ENCODE results near the gene RCAN2. TPM values are rescaled to one million over a fixed set of nuclear protein-coding genes. Genes with fewer than 3 reads are reported as not detected.

Gene RCAN2
- total RNA-seq, 1 experiment from 2014 or later, result 0.13 TPM

- no peak for DNase-seq (ENCODE audit: low read depth)
These were observed 271.6 kb downstream of the RCAN2 start for GRCh38 chr6:46219661-46220060.

DNA sequence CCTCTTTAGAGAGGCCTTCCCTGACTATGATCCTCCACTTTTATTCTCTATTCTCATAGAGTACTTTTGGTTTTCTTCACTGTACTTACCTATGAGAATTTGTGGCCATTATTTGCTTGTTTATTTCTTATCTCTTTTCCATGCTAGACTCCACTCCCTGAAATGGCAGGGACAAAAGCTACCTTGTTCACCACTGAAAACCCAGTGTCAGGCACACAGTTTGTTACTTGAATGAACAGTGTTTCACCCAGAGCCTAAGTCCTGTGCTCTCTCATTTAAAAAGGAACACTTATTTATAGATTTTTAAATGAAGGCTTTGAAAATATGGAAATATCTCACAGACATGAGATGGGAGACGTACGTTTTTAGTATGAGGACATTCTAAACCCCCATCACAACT lies 272.8 kb downstream of the RCAN2 start:
- no peak for DNase-seq (ENCODE audit: low read depth)

DNA sequence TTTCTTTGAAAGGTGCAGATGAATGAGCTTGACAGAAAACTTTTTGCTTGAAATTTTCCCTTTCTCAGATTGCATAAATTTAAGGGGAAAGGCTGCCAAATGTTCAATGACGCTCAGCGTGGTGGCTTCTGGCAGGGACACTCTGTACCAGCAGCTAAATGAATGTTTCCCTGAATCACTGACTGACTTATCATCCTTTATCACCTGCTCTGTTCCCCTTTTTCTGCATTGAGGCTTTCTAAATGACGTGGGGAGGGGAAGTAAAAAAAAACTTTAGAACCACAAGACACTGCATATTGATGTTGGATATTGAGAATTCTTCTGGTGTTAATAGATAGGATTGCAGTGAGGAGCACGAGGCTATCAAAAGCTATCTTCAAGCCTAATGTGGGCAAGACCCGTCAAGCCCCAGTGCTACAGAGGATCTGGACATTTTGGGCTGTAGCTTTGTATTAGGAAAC lies 273.5 kb downstream of the RCAN2 start:
- DNase-seq (ENCODE audit: low read depth), result no peak

DNA sequence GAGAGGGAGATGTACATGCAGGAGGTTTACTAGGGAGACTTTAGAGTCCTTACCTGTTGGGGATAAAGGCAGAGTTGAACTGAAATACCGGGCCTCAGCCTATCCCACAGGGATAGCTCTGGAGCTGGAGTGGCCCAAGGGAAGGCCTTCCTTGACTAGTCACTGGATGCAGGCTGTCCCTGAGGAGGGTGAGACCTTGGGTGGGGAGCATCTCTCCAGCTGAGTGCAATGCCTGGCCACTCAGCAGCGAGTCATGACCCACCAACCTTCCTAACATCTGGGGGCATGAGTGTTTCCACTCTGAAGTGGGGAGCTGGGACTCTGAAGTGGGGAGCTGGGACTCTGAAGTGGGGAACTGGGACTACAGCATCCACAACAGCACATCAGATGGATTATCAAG lies 274.4 kb downstream of the RCAN2 start:
- no peak for DNase-seq (ENCODE audit: low read depth)

- no peak for DNase-seq (ENCODE audit: low read depth)
These were observed 275.5 kb downstream of the RCAN2 start for GRCh38 chr6:46215777-46216176.

DNA sequence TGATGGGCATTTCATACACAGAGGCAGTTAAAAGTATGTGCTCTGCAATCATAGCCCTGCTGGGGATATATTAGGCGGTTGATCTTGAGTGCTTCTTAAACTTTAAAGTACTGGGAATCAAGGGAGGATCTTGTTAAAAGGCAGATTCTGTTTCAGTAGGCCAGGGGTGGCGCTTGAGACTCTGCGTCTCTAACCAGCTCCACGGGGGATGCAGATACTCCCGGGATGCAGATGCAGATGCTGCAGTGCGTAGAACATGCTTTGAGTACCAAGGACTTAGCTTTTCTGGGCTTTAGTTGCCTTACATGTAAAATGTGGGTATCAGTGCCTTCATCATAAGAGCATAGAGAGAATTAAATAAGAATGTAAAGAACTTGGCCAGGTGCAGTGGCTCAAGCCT lies 276.0 kb downstream of the RCAN2 start:
- no peak for DNase-seq (ENCODE audit: low read depth)

DNA sequence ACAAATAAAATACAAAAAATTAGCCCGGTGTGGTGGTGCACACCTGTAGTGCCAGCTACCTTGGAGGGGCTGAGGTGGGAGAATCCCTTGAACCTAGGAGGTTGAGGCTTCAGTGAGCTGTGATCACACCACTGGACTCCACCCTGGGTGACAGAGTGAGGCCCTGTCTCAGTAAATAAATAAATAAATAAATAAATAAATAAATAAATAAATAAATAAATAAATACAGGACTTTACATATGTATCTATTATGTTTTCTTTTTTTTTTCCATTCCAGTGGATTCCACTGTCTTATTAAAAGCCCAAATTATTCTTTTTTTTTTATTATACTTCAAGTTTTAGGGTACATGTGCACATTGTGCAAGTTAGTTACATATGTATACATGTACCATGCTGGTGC lies 279.3 kb downstream of the RCAN2 start:
- no peak for DNase-seq (ENCODE audit: low read depth)

DNA sequence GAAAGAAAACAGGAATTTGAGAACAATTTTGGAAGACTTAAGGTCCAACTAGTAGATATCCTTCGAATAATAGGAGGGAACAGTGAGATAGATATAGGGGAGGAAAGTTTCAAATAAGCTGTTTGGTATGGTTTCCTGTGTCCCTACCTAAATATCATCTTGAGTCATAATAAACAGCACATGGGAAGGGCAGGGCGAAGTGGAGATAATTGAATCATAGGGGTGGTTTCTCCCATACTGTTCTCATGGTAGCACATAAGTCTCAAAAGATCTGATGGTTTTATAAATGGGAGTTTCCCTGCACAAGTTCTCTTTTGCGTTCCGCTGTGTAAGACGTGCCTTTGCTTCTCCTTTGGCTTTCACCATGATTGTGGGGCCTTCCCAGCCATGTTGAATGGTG lies 281.0 kb downstream of the RCAN2 start:
- DNase-seq (ENCODE audit: low read depth), result no peak

GRCh38 chr6:46208303-46208702 lies 282.9 kb downstream of the RCAN2 start:
- no peak for DNase-seq (ENCODE audit: low read depth)

DNA sequence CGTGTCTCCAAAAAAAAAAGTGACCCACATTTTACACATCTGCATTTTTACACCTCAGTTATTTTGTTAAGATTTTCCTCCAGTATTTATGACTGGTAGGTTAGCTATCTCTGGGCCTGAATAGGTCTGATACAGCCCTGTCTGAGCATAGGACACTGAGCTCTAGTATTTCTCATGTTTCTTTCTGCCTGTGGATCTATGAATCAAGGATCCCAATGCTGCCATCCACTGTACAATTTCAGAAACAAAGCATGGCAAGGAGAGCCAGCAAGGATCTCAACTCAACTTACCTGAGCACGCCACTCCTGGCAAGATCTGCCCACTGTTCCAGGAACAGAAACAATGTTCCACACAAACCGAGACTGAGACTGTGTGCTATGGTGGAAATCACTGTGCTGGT lies 284.1 kb downstream of the RCAN2 start:
- DNase-seq (ENCODE audit: low read depth), result no peak

GRCh38 chr6:46204880-46205650 lies 286.2 kb downstream of the RCAN2 start:
- no peak for DNase-seq (ENCODE audit: low read depth)

DNA sequence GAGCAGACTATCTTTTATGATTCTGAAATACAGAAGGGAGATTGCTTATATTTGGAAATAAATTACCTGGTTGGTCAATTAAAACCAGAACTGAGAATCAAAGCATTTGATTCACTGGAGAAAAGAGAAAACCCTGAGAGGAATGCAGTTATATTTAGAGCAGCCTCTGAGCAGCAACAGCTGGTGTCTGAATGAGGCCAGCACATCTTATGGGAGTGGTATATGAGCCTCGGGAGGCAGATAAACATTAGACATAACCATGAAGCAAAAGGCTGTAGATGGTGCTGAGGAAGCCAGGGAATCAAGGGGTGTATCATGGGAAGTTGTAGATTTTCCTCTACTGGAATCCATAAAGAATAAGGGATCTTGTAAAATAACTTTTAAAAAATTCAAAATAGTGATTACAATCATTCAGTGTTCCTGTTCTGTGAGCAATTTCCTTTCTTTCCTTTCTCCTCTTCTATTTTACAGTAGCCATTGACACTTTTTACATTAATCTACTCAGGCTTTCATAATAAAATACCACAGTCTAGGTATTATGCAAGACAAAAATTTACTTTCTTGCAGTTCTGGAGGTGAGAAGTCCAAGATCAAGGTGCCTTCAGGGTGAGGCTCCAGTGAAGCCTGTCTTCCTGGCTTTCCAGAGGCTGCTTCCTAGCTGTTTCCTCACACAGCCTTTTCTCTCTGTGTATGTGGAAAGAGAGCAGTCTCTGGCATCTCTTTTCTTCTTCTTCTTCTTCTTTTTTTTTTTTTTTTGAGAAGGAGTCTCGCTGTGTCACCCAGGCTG lies 287.7 kb downstream of the RCAN2 start:
- DNase-seq (ENCODE audit: low read depth), result no peak

DNA sequence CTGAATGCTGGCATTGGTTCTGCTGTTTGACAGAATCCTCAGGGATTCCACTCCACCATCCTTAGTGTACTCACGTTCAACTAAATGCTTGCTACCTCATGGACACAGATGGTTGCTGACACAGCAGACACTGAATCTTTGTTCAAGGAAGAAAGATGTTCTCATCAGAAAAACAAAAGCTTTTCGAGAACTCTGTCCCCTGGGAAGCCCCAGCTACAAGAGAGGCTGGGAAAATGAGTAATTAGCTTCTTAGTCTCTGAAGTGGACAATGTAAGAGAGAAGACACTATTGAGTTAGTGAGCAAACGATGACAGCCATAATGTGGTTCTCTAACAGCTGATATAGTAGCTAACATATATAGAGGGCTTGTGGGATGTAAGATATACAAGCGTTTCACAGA lies 289.5 kb downstream of the RCAN2 start:
- DNase-seq (ENCODE audit: low read depth), result no peak

DNA sequence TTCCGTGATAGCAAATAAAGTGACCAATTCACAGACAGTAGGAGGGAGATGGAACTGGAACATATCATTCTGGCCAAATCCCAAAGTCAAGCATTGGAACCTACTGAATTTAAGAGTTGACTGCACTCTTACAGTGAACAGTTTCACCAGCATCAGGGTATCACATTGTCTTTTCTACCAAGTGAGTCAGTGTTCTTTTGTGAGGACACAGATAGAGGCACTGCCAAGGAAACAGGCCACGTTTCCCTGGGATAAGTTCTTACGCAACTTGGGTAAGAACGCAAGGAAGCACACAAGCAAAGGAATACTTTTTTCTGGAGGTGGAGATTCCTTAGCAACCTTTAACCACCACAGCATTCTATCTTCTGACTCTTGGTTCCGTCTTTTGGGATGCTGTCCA lies 291.9 kb downstream of the RCAN2 start:
- DNase-seq (ENCODE audit: low read depth), result peak; percentile 1

- DNase-seq (ENCODE audit: low read depth), result peak; percentile 55
These were observed 299.3 kb downstream of the RCAN2 start for GRCh38 chr6:46191961-46192360.

- no peak for DNase-seq (ENCODE audit: low read depth)
These were observed 300.4 kb downstream of the RCAN2 start for GRCh38 chr6:46190889-46191288.

DNA sequence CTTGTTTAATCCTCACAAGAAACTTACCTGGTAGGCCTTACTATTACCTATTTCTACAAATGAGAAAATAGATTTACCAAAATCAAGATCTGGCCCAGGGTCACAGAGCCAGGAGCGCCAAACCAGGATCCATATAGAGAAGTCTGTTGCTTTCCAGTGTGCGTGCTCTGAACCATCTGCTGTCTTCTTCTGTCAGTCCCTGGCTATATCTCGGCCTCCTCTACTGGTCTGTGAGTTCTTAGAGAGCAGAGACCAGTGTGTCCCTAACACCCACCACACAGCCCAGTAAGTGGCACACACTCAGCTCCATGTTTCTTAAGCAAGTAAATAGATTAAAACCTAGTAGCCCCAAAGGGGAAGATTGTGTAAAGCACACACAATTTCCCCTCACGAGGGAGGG lies 301.5 kb downstream of the RCAN2 start:
- DNase-seq (ENCODE audit: low read depth), result no peak

DNA sequence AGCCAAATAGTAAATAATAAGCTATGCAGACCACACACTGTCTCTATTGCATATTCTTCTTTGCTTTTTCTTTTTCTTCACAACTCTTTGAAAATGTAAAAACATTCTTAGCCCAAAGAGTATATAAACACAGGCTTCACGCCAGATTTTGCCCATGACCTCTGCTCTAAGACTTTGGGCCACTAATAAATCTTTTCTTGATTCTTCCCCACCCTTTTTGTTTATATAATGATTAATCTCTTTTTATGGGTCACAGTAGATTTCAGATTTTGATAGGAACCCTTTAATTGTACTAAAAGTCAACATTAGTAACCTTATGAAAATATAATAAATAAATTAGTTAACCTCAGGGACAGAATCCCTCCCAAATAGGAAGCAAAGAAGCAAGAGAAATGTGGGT lies 304.7 kb downstream of the RCAN2 start:
- no peak for DNase-seq (ENCODE audit: low read depth)

GRCh38 chr6:46184114-46184513 lies 307.1 kb downstream of the RCAN2 start:
- DNase-seq (ENCODE audit: low read depth), result peak; percentile 53

DNA sequence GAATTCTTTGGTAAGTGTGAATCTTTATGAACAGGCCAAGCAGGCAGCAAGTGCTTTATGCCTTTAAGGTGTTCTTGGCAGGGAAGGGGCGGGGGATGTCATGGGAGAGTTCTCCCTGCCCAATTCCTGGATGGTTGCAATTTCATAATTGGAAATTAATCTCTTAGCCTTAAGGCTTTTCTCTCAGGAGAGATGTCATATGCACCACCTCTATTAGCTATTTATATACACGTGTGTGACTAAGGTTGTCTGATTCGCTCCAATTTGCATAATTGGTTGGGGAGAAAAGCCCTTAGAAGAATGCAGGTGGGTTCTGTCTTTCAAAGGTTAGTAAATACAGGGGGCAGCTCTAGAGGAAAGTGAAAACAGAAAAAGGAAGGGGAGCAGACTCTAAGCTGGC lies 315.3 kb downstream of the RCAN2 start:
- no peak for DNase-seq (ENCODE audit: low read depth)

GRCh38 chr6:46175446-46175845 lies 315.8 kb downstream of the RCAN2 start:
- DNase-seq (ENCODE audit: low read depth), result no peak

DNA sequence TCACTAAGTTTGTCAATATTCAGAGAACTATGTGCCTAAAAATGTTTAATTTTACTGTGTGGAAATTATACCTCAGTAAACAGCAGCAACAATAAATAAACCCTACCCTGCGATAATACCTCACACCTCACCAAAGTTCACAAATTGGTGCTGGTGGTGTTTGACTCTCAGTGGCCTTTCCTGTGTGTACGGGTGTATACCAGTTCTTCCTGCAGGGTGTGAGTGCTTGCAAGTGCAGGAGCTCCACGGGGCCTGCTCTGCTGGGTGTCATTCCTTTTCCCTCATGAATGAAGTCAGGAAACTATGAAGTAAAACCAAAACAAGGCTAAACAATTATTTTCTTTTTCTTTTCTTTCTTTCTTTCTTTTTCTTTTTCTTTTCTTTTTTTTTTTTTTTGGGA lies 316.3 kb downstream of the RCAN2 start:
- no peak for DNase-seq (ENCODE audit: low read depth)

DNA sequence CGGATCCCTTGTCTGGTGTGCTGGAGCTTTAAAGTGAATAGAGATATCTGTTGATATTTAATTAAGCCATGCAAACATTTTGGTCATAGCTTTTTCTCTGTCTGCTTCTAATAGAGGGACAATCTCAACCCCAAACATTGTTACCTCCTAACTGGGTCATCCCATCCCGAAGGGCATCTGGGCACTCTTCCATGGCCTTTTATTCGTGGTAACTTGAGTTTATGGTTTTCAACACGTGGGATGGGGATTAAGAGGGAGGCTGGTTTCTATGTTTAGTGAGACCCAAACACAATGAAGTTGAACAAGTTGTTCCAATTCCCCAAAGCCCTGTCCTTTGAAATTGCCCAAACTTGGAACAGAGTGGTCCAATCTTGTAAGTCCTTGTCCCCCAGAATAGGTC lies 319.1 kb downstream of the RCAN2 start:
- no peak for DNase-seq (ENCODE audit: low read depth)

Data from HT1080 (cell line).